Sigmoid colon (tissue), 7 donors: ENCODE results near the gene ST6GALNAC2. TPM values are rescaled to one million over a fixed set of nuclear protein-coding genes. Genes with fewer than 3 reads are reported as not detected.

ENCODE experiments used
- DNase-seq: peaks from one replicate; pipeline ENCODE4 v3.0.0-alpha.2; 2019
- H3K27ac ChIP-seq, 4 donors: fragments of 200-600 bp; sonication (generic); one replicate each; pipeline ENCODE4 v1.5.1; 2016 to 2019; ENCODE audit warnings: mild to moderate bottlenecking in 1 of 4
- H3K27me3 ChIP-seq, 3 donors: fragments of 200-600 bp; sonication (generic); one replicate each; pipeline ENCODE4 v1.5.1; 2019; ENCODE audit warnings: mild to moderate bottlenecking in 1 of 3
- H3K36me3 ChIP-seq, 4 donors: fragments of 200-600 bp; sonication (generic); one replicate each; pipeline ENCODE4 v1.5.1; 2016 to 2019
- H3K4me1 ChIP-seq, 4 donors: fragments of 200-600 bp; sonication (generic); one replicate each; pipeline ENCODE4 v1.5.1; 2017 to 2019
- H3K4me3 ChIP-seq, 4 donors: fragments of 200-600 bp; sonication (generic); one replicate each; pipeline ENCODE4 v1.5.1; 2017 to 2019; ENCODE audit warnings: mild to moderate bottlenecking in 2 of 4, moderate library complexity in 1 of 4
- H3K9me3 ChIP-seq, 4 donors: fragments of 200-600 bp in 3 of 4; sonication (generic) in 3 of 4; one replicate each; pipeline versions ENCODE4 v1.5.1 to v1.6.1; 2013 to 2019
- CTCF ChIP-seq, 4 experiments: fragments of 450-650 bp in 3 of 4; fragments of 200-600 bp in 1 of 4; IDR thresholded peaks; one replicate each; pipeline ENCODE4 v1.5.1; 2016 to 2019; ENCODE audit warnings: antibody characterized with exemption in 4 of 4, mild to moderate bottlenecking in 3 of 4, moderate library complexity in 2 of 4
- EP300 ChIP-seq, 4 donors: sonication (generic); formaldehyde crosslinking; IDR thresholded peaks; one replicate each; pipeline ENCODE4 v1.6.1; 2017; ENCODE audit warnings: antibody characterized with exemption in 4 of 4
- POLR2A ChIP-seq, 2 donors: fragments of 450-650 bp; IDR thresholded peaks; one replicate each; pipeline ENCODE4 v1.6.1; 2016; ENCODE audit warnings: antibody characterized with exemption in 2 of 2, mild to moderate bottlenecking in 2 of 2, moderate library complexity in 2 of 2
- POLR2AphosphoS5 ChIP-seq, 4 donors: sonication (generic); formaldehyde crosslinking; IDR thresholded peaks; one replicate each; pipeline ENCODE4 v1.6.1; 2017; ENCODE audit warnings: antibody characterized with exemption in 4 of 4
- WGBS, 2 donors: extraction: QIAGEN DNeasy Blood & Tissue Kit; methylation state at CpG; one replicate each; pipeline ENCODE4 v1.1.7; 2013; 5-methylcytosine and 5-hydroxymethylcytosine counted together
- intact Hi-C: fragments of 100-400 bp; cut with DNase I; formaldehyde crosslinking; loops from one replicate; pipeline ENCODE4 v1.15.1; 2023
- polyA plus RNA-seq, 3 donors: library from polyadenylated mRNA; stranded (reverse); fragments of 200-250 nt; gene quantifications; one replicate each; pipeline ENCODE4 v1.2.3, GENCODE V29; 2013
- total RNA-seq, 4 donors: library from RNA; depleted of rRNA; stranded (reverse); fragments of >200 nt; gene quantifications; one replicate each; pipeline ENCODE4 v1.1.0, GENCODE V29; 2016
- donor health status: healthy with polysubstance abuse.
- donor health status: Bipolar disorder and iron deficiency.
- donor health status: healthy.

ST6GALNAC2 gene
- total and polyA plus RNA-seq, 7 donors: 3.3 to 16.4 (median 5.4) TPM

- no peak overlapping the region for H3K27ac ChIP-seq
- peaks cover 0 to 23% (median 11%) of the 10 kb centered on the region in 4 donors for H3K4me1 ChIP-seq
- DNase-seq: no peak
- no peak for TF ChIP-seq EP300 (IDR thresholded peaks at IDR 0.05)
- no peak for TF ChIP-seq POLR2A (IDR thresholded peaks at IDR 0.05)
- no peak for TF ChIP-seq POLR2AphosphoS5 (IDR thresholded peaks at IDR 0.05)
- TF ChIP-seq CTCF (IDR thresholded peaks at IDR 0.05): no peak
- 68 to 72% methylated on average over 9 of the region's 9 CpGs for WGBS, 2 donors
- intact Hi-C loops: no loop called here
- H3K9me3 ChIP-seq: no peaks in the 10 kb centered on the region
- H3K36me3 ChIP-seq: no peaks in the 10 kb centered on the region
- H3K4me3 ChIP-seq: no peak overlapping the region
- peaks cover 0 to 10% (median 9%) of the 10 kb centered on the region in 3 donors for H3K27me3 ChIP-seq
Observed at GRCh38 chr17:76548378-76549214, 37.1 kb downstream of the ST6GALNAC2 start.

- 91% methylated on average over 2 of the region's 2 CpGs for WGBS, 2 donors
- Histone ChIP-seq H3K4me1 (peaks cover 0 to 29% (median 11%) of the 10 kb centered on the region in 4 donors), H3K4me3 (no peak overlapping the region), H3K27ac (no peak overlapping the region), H3K9me3 (no peaks in the 10 kb centered on the region), H3K36me3 (no peaks in the 10 kb centered on the region), H3K27me3 (peaks cover 0 to 18% (median 14%) of the 10 kb centered on the region in 3 donors)
- TF ChIP-seq POLR2AphosphoS5 (IDR thresholded peaks at IDR 0.05): no peak
- no peak for TF ChIP-seq CTCF (IDR thresholded peaks at IDR 0.05)
- TF ChIP-seq EP300 (IDR thresholded peaks at IDR 0.05): no peak
- TF ChIP-seq POLR2A (IDR thresholded peaks at IDR 0.05): no peak
- no peak for DNase-seq
- intact Hi-C loops: loop anchor here (1.0 kb wide), 1 partner anchor 24 kb away; no protein-coding TSS in a partner anchor
Observed at GRCh38 chr17:76547642-76548202, 37.9 kb downstream of the ST6GALNAC2 start.

GRCh38 chr17:76547183-76547641 lies 38.4 kb downstream of the ST6GALNAC2 start:
- Histone ChIP-seq H3K27me3 (peaks cover 0 to 23% (median 19%) of the 10 kb centered on the region in 3 donors), H3K9me3 (no peaks in the 10 kb centered on the region), H3K4me3 (no peak overlapping the region), H3K36me3 (no peaks in the 10 kb centered on the region), H3K4me1 (peaks cover 0 to 29% (median 11%) of the 10 kb centered on the region in 4 donors), H3K27ac (no peak overlapping the region)
- DNase-seq: no peak
- 39 to 56% methylated on average over 3 of the region's 3 CpGs for WGBS, 2 donors
- TF ChIP-seq POLR2A (IDR thresholded peaks at IDR 0.05) (no peak), CTCF (IDR thresholded peaks at IDR 0.05) (peak; percentile 37 to 67 (median 58))
- intact Hi-C loops: loop anchor here (1.0 kb wide), 1 partner anchor 24 kb away; no protein-coding TSS in a partner anchor

- H3K4me1 ChIP-seq: peaks cover 0 to 29% (median 11%) of the 10 kb centered on the region in 4 donors
- intact Hi-C loops: loop anchor here (1.0 kb wide), 1 partner anchor 23 kb away; no protein-coding TSS in a partner anchor
- 65% methylated on average over 11 of the region's 11 CpGs for WGBS, 2 donors
- no peaks in the 10 kb centered on the region for H3K36me3 ChIP-seq
- peaks cover 0 to 24% (median 21%) of the 10 kb centered on the region in 3 donors for H3K27me3 ChIP-seq
- no peak for DNase-seq
- no peaks in the 10 kb centered on the region for H3K9me3 ChIP-seq
- no peak overlapping the region for H3K27ac ChIP-seq
- TF ChIP-seq POLR2AphosphoS5 (IDR thresholded peaks at IDR 0.05) (no peak), POLR2A (IDR thresholded peaks at IDR 0.05) (no peak), EP300 (IDR thresholded peaks at IDR 0.05) (no peak), CTCF (IDR thresholded peaks at IDR 0.05) (no peak)
- no peak overlapping the region for H3K4me3 ChIP-seq
Observed at GRCh38 chr17:76546556-76547182, 39.0 kb downstream of the ST6GALNAC2 start.
